Skeletal muscle satellite cell (primary cell): Measurements from ENCODE around the gene MPHOSPH6.

Experiments used
- H3K27me3 ChIP-seq: 2 replicates; pipeline ENCODE4 v1.7.0; 2013; ENCODE audit warnings: low read length; ENCODE audit not compliant: control insufficient read depth, insufficient read depth
- H3K36me3 ChIP-seq: 2 replicates; pipeline ENCODE4 v1.7.0; 2013; ENCODE audit warnings: mild to moderate bottlenecking, control low read depth, low read length; ENCODE audit not compliant: insufficient read depth
- H3K4me1 ChIP-seq: 2 replicates; pipeline ENCODE4 v1.7.0; 2013; ENCODE audit warnings: low read length; ENCODE audit not compliant: control insufficient read depth, insufficient read depth
- H3K4me2 ChIP-seq: 2 replicates; pipeline ENCODE4 v1.7.0; 2013; ENCODE audit warnings: mild to moderate bottlenecking, low read length
- H3K4me3 ChIP-seq: 2 replicates; pipeline ENCODE4 v1.7.0; 2013; ENCODE audit warnings: low read length
- H3K9ac ChIP-seq: 2 replicates; pipeline ENCODE4 v1.7.0; 2013; ENCODE audit warnings: mild to moderate bottlenecking, low read depth, low read length, moderate library complexity
- H3K9me3 ChIP-seq: replicated peaks from 2 replicates; pipeline ENCODE4 v1.7.0; 2013; ENCODE audit warnings: mild to moderate bottlenecking, control low read depth, low read length

The MPHOSPH6 gene

DNA sequence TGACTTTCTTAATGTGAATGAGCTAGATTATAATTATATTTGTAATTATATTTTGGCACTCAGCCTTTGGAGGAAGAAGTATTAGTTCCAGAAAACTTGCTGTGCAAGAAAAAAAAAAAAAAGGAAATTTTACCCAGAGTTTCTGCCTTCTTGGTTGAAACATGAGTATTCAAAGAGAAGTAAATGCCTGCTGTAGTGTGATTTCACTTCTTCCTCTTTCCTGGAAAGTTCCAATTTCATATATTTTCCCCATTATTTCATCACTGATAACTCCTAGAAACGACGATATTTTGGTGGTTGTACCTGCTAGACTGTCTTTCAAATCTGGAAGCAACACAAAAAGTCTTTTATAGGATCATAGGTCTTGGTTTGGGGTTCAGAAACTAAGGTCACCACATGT lies 20.4 kb upstream of the MPHOSPH6 start:
- Histone ChIP-seq H3K36me3 (no peaks in the 10 kb centered on the region), H3K4me3 (no peak overlapping the region), H3K4me1 (peaks cover 12% of the 10 kb centered on the region), H3K9me3 (no peaks in the 10 kb centered on the region), H3K4me2 (no peak overlapping the region), H3K9ac (no peak overlapping the region), H3K27me3 (peaks cover 10% of the 10 kb centered on the region)

GRCh38 chr16:82187829-82188228 lies 17.8 kb upstream of the MPHOSPH6 start:
- H3K4me2 ChIP-seq, result no peak overlapping the region
- H3K27me3 ChIP-seq, result peaks cover 12% of the 10 kb centered on the region
- H3K4me3 ChIP-seq, result no peak overlapping the region

DNA sequence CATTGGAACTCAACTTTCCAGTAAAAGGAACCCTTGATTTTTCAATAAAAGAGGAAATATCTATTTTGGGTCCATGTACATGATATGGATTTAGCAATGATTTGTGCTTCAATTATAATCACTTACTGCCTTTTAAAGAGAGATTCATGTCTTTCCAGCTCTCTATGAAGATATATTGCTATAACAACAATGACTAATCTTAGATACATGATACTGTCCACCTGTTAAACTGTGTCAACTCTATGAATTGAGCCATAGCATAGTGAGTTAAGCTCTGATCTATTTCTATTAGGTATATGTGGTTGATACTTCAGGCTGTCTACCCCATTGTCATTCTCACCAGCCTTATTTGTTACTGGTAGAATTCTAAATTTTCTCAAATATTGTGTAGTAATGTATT lies 15.0 kb upstream of the MPHOSPH6 start:
- Histone ChIP-seq H3K4me3 (no peak overlapping the region), H3K36me3 (no peaks in the 10 kb centered on the region), H3K27me3 (peaks cover 12% of the 10 kb centered on the region), H3K9ac (no peak overlapping the region), H3K9me3 (no peaks in the 10 kb centered on the region), H3K4me1 (no peaks in the 10 kb centered on the region), H3K4me2 (no peak overlapping the region)

More at GRCh38 chr16:82187829-82188228, 17.8 kb upstream of the MPHOSPH6 start:
- Histone ChIP-seq H3K36me3 (no peaks in the 10 kb centered on the region), H3K4me1 (peaks cover 5% of the 10 kb centered on the region), H3K9ac (no peak overlapping the region), H3K9me3 (no peaks in the 10 kb centered on the region)

DNA sequence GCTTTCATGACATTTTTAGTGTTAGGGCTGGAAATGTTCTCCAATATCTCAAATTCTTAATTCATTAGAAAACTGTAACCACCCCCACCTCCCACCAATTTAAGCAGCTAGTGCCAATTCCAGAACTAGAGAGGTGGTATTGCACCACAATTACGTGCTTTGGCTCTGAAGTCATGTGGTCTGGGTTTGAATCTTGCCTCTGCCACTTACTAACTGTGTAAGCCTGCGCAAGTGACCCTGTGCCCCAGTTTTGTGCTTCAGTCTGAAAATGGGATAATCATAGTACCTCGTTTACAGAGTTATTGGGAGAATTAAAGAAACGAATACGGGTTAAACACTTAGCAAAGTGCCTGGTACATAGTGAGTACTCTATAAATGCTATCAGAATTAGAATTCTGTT lies 14.2 kb upstream of the MPHOSPH6 start:
- no peak overlapping the region for H3K4me3 ChIP-seq
- peaks cover 12% of the 10 kb centered on the region for H3K27me3 ChIP-seq
- no peaks in the 10 kb centered on the region for H3K4me1 ChIP-seq
- no peaks in the 10 kb centered on the region for H3K9me3 ChIP-seq
- H3K4me2 ChIP-seq, result no peak overlapping the region
- H3K9ac ChIP-seq, result no peak overlapping the region
- H3K36me3 ChIP-seq, result no peaks in the 10 kb centered on the region

DNA sequence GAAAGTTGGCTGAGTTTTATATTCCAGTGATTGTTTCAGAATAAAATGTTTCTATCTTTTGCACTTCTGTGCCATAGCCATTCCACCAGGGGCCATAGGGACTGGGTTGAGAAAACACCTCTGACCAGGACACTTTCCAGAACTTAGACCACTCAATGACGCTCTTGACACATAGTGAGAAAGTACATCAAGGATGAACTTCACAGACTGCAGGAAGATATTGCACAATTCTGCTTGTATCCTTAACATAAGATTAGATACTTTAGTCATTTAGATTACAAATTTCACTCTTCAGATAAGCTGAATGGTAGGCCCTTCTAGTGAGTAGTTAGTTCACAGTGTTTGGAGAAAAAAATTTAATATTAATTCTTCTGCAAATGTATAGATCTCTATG lies 13.0 kb upstream of the MPHOSPH6 start:
- no peak overlapping the region for H3K4me3 ChIP-seq
- no peak overlapping the region for H3K4me2 ChIP-seq
- H3K9me3 ChIP-seq, result no peaks in the 10 kb centered on the region
- peaks cover 21% of the 10 kb centered on the region for H3K27me3 ChIP-seq
- H3K9ac ChIP-seq, result no peak overlapping the region
- no peaks in the 10 kb centered on the region for H3K4me1 ChIP-seq
- no peaks in the 10 kb centered on the region for H3K36me3 ChIP-seq

DNA sequence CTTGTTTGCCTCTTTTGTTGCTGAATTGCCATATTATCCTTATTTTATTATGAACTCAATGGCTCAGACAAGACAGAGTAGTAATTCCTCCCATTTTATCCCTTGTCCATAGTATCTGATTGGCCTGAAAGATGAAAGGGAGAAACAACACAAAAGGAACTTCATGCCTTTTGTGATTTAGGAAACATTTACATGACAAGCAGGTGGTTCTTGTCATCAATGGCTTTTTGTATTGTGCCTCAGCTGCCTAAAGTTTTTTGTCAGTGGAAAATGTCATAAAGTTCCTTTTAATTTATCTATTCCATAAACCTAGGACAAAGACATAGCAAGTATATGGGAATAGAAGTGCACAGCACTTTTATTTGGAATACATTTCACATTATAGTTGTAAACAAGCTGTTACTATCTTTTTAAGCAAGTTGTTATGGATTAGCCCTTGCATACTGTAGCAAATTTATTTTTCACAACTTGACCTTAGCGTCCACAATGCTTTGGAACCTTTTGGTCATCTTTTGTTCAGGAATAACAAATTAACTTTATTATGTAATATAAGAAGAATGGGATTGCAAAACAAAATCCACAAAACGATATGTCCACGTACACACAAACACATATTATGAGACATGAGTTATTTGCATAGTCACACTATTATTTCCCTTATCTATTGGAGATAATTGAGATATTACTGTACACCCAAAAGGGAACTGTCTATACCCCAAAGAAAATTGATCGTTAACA lies 12.4 kb upstream of the MPHOSPH6 start:
- no peaks in the 10 kb centered on the region for H3K9me3 ChIP-seq
- no peak overlapping the region for H3K4me3 ChIP-seq
- no peaks in the 10 kb centered on the region for H3K36me3 ChIP-seq
- H3K27me3 ChIP-seq, result peaks cover 27% of the 10 kb centered on the region
- no peaks in the 10 kb centered on the region for H3K4me1 ChIP-seq
- H3K9ac ChIP-seq, result no peak overlapping the region
- H3K4me2 ChIP-seq, result no peak overlapping the region

DNA sequence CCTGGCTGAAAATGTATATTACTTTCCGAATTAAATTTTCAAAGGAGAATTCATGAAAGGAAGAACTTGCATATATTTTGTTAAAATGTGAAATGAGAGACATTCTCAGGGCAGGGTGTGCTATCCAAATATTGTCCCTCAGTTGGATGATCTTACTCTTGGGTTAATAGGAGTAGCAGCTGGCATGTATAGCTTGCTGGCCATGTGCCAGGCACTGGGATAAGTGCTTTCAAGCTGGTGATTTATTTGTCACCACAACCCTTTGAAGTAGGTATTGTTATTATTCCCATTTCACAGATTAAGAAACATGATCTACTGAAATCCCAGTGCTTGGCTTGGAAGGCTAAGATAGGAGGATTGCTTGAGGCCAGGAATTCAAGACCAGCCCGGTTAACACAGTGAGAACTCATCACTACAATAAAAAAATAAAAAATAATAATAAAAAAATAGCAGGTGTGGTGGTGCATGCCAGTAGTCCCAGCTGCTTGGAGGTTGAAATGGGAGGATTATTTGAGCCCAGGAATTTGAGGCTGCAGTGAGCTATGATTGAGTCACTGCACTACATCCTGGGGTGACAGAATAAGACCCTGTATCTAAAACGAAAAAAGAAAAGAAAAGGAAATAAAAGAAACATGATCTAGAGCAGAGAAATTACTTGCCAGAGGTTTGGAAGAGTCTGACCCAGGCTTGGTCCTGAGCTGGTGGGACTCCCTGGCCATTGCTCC lies 11.6 kb upstream of the MPHOSPH6 start:
- Histone ChIP-seq H3K4me3 (no peak overlapping the region), H3K4me2 (no peak overlapping the region), H3K27me3 (peaks cover 28% of the 10 kb centered on the region), H3K9me3 (no peaks in the 10 kb centered on the region), H3K9ac (no peak overlapping the region), H3K4me1 (no peaks in the 10 kb centered on the region), H3K36me3 (no peaks in the 10 kb centered on the region)

- Histone ChIP-seq H3K9ac (no peak overlapping the region), H3K9me3 (no peaks in the 10 kb centered on the region), H3K4me2 (no peak overlapping the region), H3K4me1 (no peaks in the 10 kb centered on the region), H3K4me3 (no peak overlapping the region), H3K27me3 (peaks cover 42% of the 10 kb centered on the region), H3K36me3 (no peaks in the 10 kb centered on the region)
These were observed 8.3 kb upstream of the MPHOSPH6 start for GRCh38 chr16:82178352-82178751.

DNA sequence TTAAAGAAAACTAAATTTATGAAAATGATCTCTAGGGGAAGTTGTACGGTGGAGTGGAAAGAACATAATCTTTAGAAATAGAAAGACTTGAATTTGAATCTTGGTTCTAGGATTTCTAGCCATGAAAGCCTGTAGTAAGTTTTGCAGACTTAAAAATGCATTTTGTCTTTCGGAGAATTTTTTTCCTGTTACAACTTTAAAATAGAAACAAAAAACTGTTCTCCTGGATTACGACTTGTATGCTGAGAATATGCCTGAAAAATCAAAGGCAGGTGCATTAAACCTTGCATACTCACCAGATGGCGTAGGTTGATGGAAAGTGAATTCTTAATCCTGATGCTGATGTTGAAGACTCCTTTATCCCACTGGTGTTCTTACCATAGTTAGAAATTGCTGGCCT lies 7.5 kb upstream of the MPHOSPH6 start:
- no peak overlapping the region for H3K4me3 ChIP-seq
- H3K4me2 ChIP-seq, result no peak overlapping the region
- H3K9ac ChIP-seq, result no peak overlapping the region
- no peaks in the 10 kb centered on the region for H3K9me3 ChIP-seq
- no peaks in the 10 kb centered on the region for H3K36me3 ChIP-seq
- peaks cover 49% of the 10 kb centered on the region for H3K27me3 ChIP-seq
- no peaks in the 10 kb centered on the region for H3K4me1 ChIP-seq

- Histone ChIP-seq H3K27me3 (peaks cover 59% of the 10 kb centered on the region), H3K4me1 (no peaks in the 10 kb centered on the region), H3K4me3 (no peak overlapping the region), H3K36me3 (no peaks in the 10 kb centered on the region), H3K9ac (no peak overlapping the region), H3K4me2 (no peak overlapping the region), H3K9me3 (no peaks in the 10 kb centered on the region)
These were observed 6.2 kb upstream of the MPHOSPH6 start for GRCh38 chr16:82176204-82176603.

GRCh38 chr16:82175627-82176026 lies 5.6 kb upstream of the MPHOSPH6 start:
- Histone ChIP-seq H3K4me1 (peaks cover 1% of the 10 kb centered on the region), H3K4me3 (no peak overlapping the region), H3K36me3 (no peaks in the 10 kb centered on the region), H3K27me3 (peaks cover 60% of the 10 kb centered on the region), H3K4me2 (no peak overlapping the region), H3K9ac (no peak overlapping the region), H3K9me3 (no peaks in the 10 kb centered on the region)

GRCh38 chr16:82167670-82168069 lies 2.4 kb downstream of the MPHOSPH6 start:
- Histone ChIP-seq H3K27me3 (peaks cover 13% of the 10 kb centered on the region), H3K4me2 (no peak overlapping the region), H3K9ac (no peak overlapping the region), H3K36me3 (peaks cover 33% of the 10 kb centered on the region), H3K9me3 (no peaks in the 10 kb centered on the region), H3K4me1 (peaks cover 14% of the 10 kb centered on the region), H3K4me3 (no peak overlapping the region)
